Kidney epithelial cell (primary cell): Measurements from ENCODE around the gene FCRL6. TPM values are rescaled to one million over a fixed set of nuclear protein-coding genes. Genes with fewer than 3 reads are reported as not detected.

ENCODE experiments used
- DNase-seq: peaks from one replicate; pipeline ENCODE4 v3.0.0-alpha.2; 2010; ENCODE audit warnings: low read depth
- H3K27me3 ChIP-seq: 2 replicates; pipeline ENCODE4 v1.6.0; 2011; ENCODE audit warnings: low read length; ENCODE audit not compliant: control insufficient read depth, insufficient read depth
- H3K36me3 ChIP-seq: 2 replicates; pipeline ENCODE4 v1.5.1; 2011; ENCODE audit warnings: low read length; ENCODE audit not compliant: control insufficient read depth, insufficient read depth
- H3K4me3 ChIP-seq: 2 replicates; pipeline ENCODE4 v1.5.1; 2011; ENCODE audit warnings: low read depth, mild to moderate bottlenecking, control low read depth, low read length
- total RNA-seq: library from RNA; depleted of rRNA; stranded (reverse); fragments of >200 nt; gene quantifications from 2 replicates; pipeline ENCODE4 v1.2.3, GENCODE V29; 2015
- TF ChIP-seq, protein P1 (sequence below): IDR thresholded peaks from 2 replicates; pipeline ENCODE4 v1.5.1; 2011; ENCODE audit warnings: mild to moderate bottlenecking, moderate library complexity, low read length, control low read depth, inconsistent platforms; ENCODE audit not compliant: insufficient read depth, poor library complexity, severe bottlenecking

The FCRL6 gene
- total RNA-seq, 1 donor from 2014 or later = not detected

GRCh38 chr1:159854116-159854692 lies 52.0 kb downstream of the FCRL6 start:
- no peaks in the 10 kb centered on the region for H3K36me3 ChIP-seq
- H3K4me3 ChIP-seq = peak overlapping the region; percentile 49
- DNase-seq = no peak
- TF ChIP-seq, protein P1, sequence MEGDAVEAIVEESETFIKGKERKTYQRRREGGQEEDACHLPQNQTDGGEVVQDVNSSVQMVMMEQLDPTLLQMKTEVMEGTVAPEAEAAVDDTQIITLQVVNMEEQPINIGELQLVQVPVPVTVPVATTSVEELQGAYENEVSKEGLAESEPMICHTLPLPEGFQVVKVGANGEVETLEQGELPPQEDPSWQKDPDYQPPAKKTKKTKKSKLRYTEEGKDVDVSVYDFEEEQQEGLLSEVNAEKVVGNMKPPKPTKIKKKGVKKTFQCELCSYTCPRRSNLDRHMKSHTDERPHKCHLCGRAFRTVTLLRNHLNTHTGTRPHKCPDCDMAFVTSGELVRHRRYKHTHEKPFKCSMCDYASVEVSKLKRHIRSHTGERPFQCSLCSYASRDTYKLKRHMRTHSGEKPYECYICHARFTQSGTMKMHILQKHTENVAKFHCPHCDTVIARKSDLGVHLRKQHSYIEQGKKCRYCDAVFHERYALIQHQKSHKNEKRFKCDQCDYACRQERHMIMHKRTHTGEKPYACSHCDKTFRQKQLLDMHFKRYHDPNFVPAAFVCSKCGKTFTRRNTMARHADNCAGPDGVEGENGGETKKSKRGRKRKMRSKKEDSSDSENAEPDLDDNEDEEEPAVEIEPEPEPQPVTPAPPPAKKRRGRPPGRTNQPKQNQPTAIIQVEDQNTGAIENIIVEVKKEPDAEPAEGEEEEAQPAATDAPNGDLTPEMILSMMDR = no peak
- H3K27me3 ChIP-seq = no peaks in the 10 kb centered on the region

DNA sequence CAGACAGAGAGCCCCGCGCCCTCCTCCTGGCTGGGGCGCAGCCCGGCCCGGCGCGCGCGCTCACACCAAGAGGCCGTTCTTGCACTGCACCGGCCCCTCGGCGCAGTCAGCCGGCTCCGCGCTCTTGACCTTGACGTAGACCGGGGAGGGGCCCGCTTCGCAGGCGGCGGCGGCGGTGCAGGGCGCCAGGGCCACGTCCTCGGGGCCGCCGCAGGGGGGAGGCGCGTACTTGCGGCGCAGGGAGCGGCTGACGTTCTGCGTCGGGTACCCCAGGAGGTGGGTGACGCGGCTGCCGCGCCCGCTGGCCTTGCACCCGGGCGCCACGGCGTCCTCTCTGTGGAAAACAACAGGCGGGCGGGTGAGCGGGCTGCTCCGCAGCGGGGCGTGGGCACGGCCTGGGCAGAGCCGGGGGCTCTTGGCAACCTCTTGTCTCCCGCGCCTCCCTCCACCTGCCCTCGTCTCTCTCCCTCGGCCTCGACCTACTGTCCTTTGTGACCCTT lies 52.6 kb downstream of the FCRL6 start:
- Histone ChIP-seq H3K27me3 (no peaks in the 10 kb centered on the region), H3K36me3 (no peaks in the 10 kb centered on the region), H3K4me3 (peak overlapping the region; percentile 49)
- TF ChIP-seq, protein P1 = no peak
- no peak for DNase-seq

- DNase-seq = no peak
- Histone ChIP-seq H3K27me3 (no peaks in the 10 kb centered on the region), H3K36me3 (no peaks in the 10 kb centered on the region), H3K4me3 (no peak overlapping the region)
- TF ChIP-seq, protein P1 = no peak
Observed at GRCh38 chr1:159855709-159856108, 53.5 kb downstream of the FCRL6 start.

DNA sequence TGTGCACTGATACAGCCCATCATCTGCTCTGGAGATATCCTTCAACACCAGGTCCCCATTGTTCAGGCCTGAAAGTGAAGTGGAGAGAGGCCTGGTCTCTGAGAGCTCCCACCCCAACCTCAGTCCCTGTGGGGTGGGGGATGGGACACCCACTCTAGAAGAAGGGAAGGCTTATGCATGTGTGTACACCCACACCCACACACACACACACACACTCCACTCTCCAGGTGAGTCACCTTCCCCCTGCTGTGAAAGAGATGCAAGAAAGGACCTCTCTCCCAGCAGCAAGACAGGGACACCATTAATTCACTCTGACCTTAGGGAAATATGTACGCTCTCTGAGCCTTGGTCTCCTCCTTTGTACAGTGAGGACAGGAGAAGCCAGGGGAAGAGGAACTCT lies 54.4 kb downstream of the FCRL6 start:
- H3K27me3 ChIP-seq = no peaks in the 10 kb centered on the region
- no peak overlapping the region for H3K4me3 ChIP-seq
- no peak for DNase-seq
- no peaks in the 10 kb centered on the region for H3K36me3 ChIP-seq
- TF ChIP-seq, protein P1 = no peak

DNA sequence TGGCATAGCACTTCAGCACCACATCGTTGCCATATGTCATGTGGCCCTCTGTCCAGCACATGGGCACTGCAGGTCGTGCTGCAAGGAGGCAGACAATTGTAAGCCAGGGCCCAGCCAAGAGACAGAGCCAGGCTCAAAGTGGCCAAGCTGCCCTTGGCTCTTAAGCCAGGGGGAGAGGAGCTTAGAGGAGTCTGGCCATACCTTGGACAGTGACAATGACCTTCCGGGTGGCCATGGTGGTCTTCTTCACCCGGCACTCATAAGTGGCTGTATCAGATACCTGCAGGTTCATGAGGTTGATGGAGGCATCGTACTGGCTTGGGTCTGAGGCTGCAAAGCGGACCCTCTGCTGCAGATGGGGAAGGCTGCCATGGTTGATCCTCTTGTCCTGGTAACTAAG lies 55.7 kb downstream of the FCRL6 start:
- TF ChIP-seq, protein P1 = no peak
- Histone ChIP-seq H3K27me3 (no peaks in the 10 kb centered on the region), H3K36me3 (no peaks in the 10 kb centered on the region), H3K4me3 (no peak overlapping the region)
- DNase-seq = no peak

DNA sequence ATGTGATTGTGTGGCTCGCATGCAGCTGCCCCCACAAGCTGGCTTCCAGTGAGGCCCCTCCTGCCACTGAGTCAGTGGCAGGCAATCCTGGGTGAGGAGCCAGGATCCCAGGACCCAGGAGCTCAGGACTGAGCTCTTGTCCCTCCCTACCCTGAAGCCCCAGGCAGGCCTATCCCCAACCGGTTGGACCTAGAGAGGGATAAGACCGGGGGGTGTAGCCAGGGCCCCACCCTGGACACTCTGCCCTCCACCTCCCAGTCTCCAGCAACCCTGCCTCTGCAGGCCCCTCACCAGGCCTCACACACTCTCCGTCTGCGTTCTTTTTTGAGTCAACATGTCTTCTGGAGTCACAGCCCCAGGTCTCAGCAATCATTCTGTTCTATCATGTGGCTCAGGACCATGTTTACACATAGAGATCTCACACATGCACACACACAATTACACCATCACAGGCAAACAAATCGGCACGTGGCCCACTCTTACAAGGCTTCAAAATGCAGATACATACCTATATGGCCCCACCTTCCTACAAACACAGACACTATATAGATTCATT lies 57.7 kb downstream of the FCRL6 start:
- H3K4me3 ChIP-seq = no peak overlapping the region
- TF ChIP-seq, protein P1 = no peak
- no peaks in the 10 kb centered on the region for H3K27me3 ChIP-seq
- DNase-seq = no peak
- no peaks in the 10 kb centered on the region for H3K36me3 ChIP-seq
